SK-N-SH (cell line): ENCODE data around the gene UCN2. TPM values are rescaled to one million over a fixed set of nuclear protein-coding genes. Genes with fewer than 3 reads are reported as not detected.

Source experiments
- CTCF ChIA-PET: fragments of 300-600, 350-600 bp; formaldehyde crosslinking; extraction: SDS; loops from one replicate; lab custom pipeline; 2021; lab: Yijun Ruan, JAX
- POLR2A ChIA-PET: fragments of 350-600 bp; sonication (Branson Sonifier 250); formaldehyde crosslinking; extraction: SDS; loops from one replicate; lab custom pipeline; 2020; ENCODE audit warnings: antibody characterized with exemption, inconsistent platforms; lab: Yijun Ruan, JAX
- DNase-seq: peaks from one replicate; pipeline ENCODE4 v3.0.0; 2012
- H2AFZ ChIP-seq: fragments of 200-600 bp; sonication (generic); 2 replicates; pipeline ENCODE4 v1.8.1; 2016; ENCODE audit warnings: antibody characterized with exemption, mild to moderate bottlenecking, low read depth
- H3F3A ChIP-seq: fragments of 200-600 bp; sonication (generic); replicated peaks from 2 replicates; pipeline ENCODE3; 2016; ENCODE audit warnings: antibody characterized with exemption, mild to moderate bottlenecking; ENCODE audit not compliant: insufficient read depth
- H3K27ac ChIP-seq, 2 experiments: fragments of 200-500 bp in 1 of 2; fragments of 200-600 bp in 1 of 2; sonication (Bioruptor generic) in 1 of 2; sonication (generic), shearing (Covaris generic) in 1 of 2; 2 replicates each; pipeline versions ENCODE4 v1.5.1 to v1.6.1; 2014 to 2016; ENCODE audit warnings: low read depth in 2 of 2, inconsistent platforms in 1 of 2, low read length in 1 of 2, mild to moderate bottlenecking in 1 of 2, mixed read lengths in 1 of 2
- H3K27me3 ChIP-seq: fragments of 200-600 bp; sonication (generic), shearing (Covaris generic); 2 replicates; pipeline ENCODE4 v1.6.1; 2016; ENCODE audit warnings: mixed run types; ENCODE audit not compliant: insufficient read depth
- H3K36me3 ChIP-seq, 2 experiments: fragments of 200-500 bp in 1 of 2; fragments of 200-600 bp in 1 of 2; sonication (Bioruptor generic) in 1 of 2; sonication (generic) in 1 of 2; replicated peaks in 1 of 2; 2 replicates each; pipeline versions ENCODE3 to v1.5.1; 2014 to 2016; ENCODE audit warnings: low read length in 1 of 2, mild to moderate bottlenecking in 1 of 2; ENCODE audit not compliant: insufficient read depth in 2 of 2, control insufficient read depth in 1 of 2
- H3K4me1 ChIP-seq, 2 experiments: fragments of 200-500 bp in 1 of 2; fragments of 200-600 bp in 1 of 2; sonication (Bioruptor generic) in 1 of 2; sonication (generic), shearing (Covaris generic) in 1 of 2; 2 replicates each; pipeline versions ENCODE4 v1.5.1 to v1.6.1; 2014 to 2016; ENCODE audit warnings: low read depth in 1 of 2, low read length in 1 of 2, mixed run types in 1 of 2; ENCODE audit not compliant: insufficient read depth in 2 of 2, control insufficient read depth in 1 of 2
- H3K4me2 ChIP-seq: fragments of 200-600 bp; sonication (generic), shearing (Covaris generic); 2 replicates; pipeline ENCODE4 v1.6.1; 2017; ENCODE audit warnings: mixed run types
- H3K4me3 ChIP-seq, 2 experiments: fragments of 200-500 bp in 1 of 2; fragments of 200-600 bp in 1 of 2; sonication (Bioruptor generic) in 1 of 2; sonication (generic), shearing (Covaris generic) in 1 of 2; 2 replicates each; pipeline versions ENCODE4 v1.5.1 to v1.8.1; 2014 to 2016; ENCODE audit warnings: low read depth in 2 of 2, inconsistent platforms in 1 of 2, low read length in 1 of 2, mild to moderate bottlenecking in 1 of 2, mixed read lengths in 1 of 2, moderate library complexity in 1 of 2
- H3K79me2 ChIP-seq: fragments of 200-600 bp; sonication (generic); 2 replicates; pipeline ENCODE4 v1.8.1; 2017; ENCODE audit warnings: mild to moderate bottlenecking; ENCODE audit not compliant: insufficient read depth
- H3K9ac ChIP-seq: fragments of 200-600 bp; sonication (generic); 2 replicates; pipeline ENCODE4 v1.6.1; 2017; ENCODE audit warnings: mixed run types
- H3K9me2 ChIP-seq: fragments of 200-600 bp; sonication (generic); 2 replicates; pipeline ENCODE4 v1.6.1; 2017; ENCODE audit warnings: mixed run types
- H3K9me3 ChIP-seq: fragments of 200-600 bp; sonication (generic); 2 replicates; pipeline ENCODE4 v1.6.1; 2017; ENCODE audit warnings: mixed run types, mild to moderate bottlenecking, moderate library complexity
- H4K20me1 ChIP-seq: fragments of 200-600 bp; sonication (generic); 2 replicates; pipeline ENCODE4 v1.6.1; 2017; ENCODE audit warnings: mild to moderate bottlenecking, mixed run types; ENCODE audit not compliant: insufficient read depth
- CHD2 ChIP-seq: fragments of 150-350 bp; IDR thresholded peaks from 2 replicates; pipeline ENCODE4 v1.6.1; 2018; ENCODE audit warnings: low read length; ENCODE audit not compliant: partially characterized antibody
- ELF1 ChIP-seq: IDR thresholded peaks from 2 replicates; pipeline ENCODE4 v1.4.0; 2012
- FOXJ3 ChIP-seq: sonication (generic); formaldehyde crosslinking; IDR thresholded peaks from 2 replicates; pipeline ENCODE4 v1.5.1; 2020; ENCODE audit warnings: mild to moderate bottlenecking, missing genetic modification reagents
- IRF3 ChIP-seq: fragments of 150-350 bp; IDR thresholded peaks from 2 replicates; pipeline ENCODE4 v1.6.1; 2016; ENCODE audit warnings: mild to moderate bottlenecking, low read depth, low read length
- MAX ChIP-seq: IDR thresholded peaks from 2 replicates; pipeline ENCODE4 v1.4.0; 2012; ENCODE audit warnings: low read depth
- MEF2A ChIP-seq: IDR thresholded peaks from 2 replicates; pipeline ENCODE4 v1.4.0; 2012; ENCODE audit warnings: low read depth, borderline replicate concordance
- NRF1 ChIP-seq: IDR thresholded peaks from 2 replicates; pipeline ENCODE4 v1.6.1; 2012; ENCODE audit warnings: low read depth, mild to moderate bottlenecking, low read length
- RAD21 ChIP-seq: IDR thresholded peaks from 2 replicates; pipeline ENCODE4 v1.6.1; 2012; ENCODE audit warnings: mild to moderate bottlenecking, low read length
- SIN3A ChIP-seq: IDR thresholded peaks from 2 replicates; pipeline ENCODE4 v1.6.1; 2012; ENCODE audit warnings: low read depth, mild to moderate bottlenecking, low read length, moderate library complexity, borderline replicate concordance
- TEAD4 ChIP-seq: IDR thresholded peaks from 2 replicates; pipeline ENCODE4 v1.4.0; 2012; ENCODE audit warnings: mild to moderate bottlenecking, borderline replicate concordance; ENCODE audit not compliant: insufficient read depth
- YY1 ChIP-seq: IDR thresholded peaks from 2 replicates; pipeline ENCODE4 v1.4.0; 2012; ENCODE audit warnings: low read depth, mild to moderate bottlenecking
- WGBS: methylation state at CpG from one replicate; pipeline ENCODE4 v1.1.6; 2017; ENCODE audit warnings: low lambda C conversion rate; 5-methylcytosine and 5-hydroxymethylcytosine counted together
- polyA plus RNA-seq, 3 experiments: library from polyadenylated mRNA; depleted of rRNA; stranded (reverse); fragments of >200 nt; gene quantifications; 2 replicates each; pipeline ENCODE4 v1.2.3, GENCODE V29; 2012
- TF ChIP-seq, protein P1 (sequence below): IDR thresholded peaks from 2 replicates; pipeline ENCODE4; 2012

The UCN2 gene
- polyA plus RNA-seq, 1 of the 3 experiments (the other 2 are of a cell fraction), result 0.69 TPM

GRCh38 chr3:48591886-48592518 is 28.4 kb upstream of the UCN2 start:
- no peak overlapping the region for H3K27ac ChIP-seq
- CTCF ChIA-PET, result no interaction called here

DNA sequence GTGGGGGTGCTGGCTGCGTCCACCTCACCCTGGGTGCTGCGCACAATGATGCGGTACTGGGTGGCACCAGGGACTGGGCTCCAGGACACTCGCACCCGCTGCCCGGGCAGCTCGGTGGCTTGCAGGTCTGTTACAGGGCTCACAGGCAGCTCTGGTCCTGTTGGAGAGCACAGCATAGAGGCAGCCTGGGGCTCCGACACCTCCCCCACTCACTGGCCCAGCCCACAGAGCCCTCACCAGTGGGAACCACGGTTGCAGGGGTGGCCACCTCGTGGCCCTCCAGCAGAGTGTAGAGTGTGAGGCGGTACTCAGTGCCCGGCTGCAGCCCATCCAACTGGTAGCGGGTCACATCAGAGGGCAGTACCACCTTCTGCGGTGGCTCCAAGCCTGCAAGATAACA is 27.9 kb upstream of the UCN2 start:
- Histone ChIP-seq H3F3A (peaks cover 9% of the 10 kb centered on the region), H3K4me1 (peaks cover 11 to 19% of the 10 kb centered on the region in 2 experiments; a peak in 3 of 4 replicates), H2AFZ (no peak overlapping the region), H4K20me1 (no peaks in the 10 kb centered on the region), H3K36me3 (no peaks in the 10 kb centered on the region), H3K9me2 (no peaks in the 10 kb centered on the region), H3K79me2 (peaks cover 5% of the 10 kb centered on the region; the same call in 1 of the 2 replicates), H3K9ac (no peak overlapping the region), H3K27me3 (no peaks in the 10 kb centered on the region), H3K4me2 (no peak overlapping the region), H3K4me3 (no peak overlapping the region), H3K27ac (no peak overlapping the region), H3K9me3 (no peaks in the 10 kb centered on the region)
- POLR2A ChIA-PET, result no interaction called here
- WGBS, result 96% methylated on average over 4 of the region's 14 CpGs
- DNase-seq, result no peak
- TF ChIP-seq CHD2 (no peak), SIN3A (no peak), FOXJ3 (CRISPR knock-in tag) (no peak), IRF3 (no peak), MEF2A (no peak), MAX (no peak), TEAD4 (no peak), ELF1 (no peak), YY1 (no peak), RAD21 (no peak)
- TF ChIP-seq, protein P1, sequence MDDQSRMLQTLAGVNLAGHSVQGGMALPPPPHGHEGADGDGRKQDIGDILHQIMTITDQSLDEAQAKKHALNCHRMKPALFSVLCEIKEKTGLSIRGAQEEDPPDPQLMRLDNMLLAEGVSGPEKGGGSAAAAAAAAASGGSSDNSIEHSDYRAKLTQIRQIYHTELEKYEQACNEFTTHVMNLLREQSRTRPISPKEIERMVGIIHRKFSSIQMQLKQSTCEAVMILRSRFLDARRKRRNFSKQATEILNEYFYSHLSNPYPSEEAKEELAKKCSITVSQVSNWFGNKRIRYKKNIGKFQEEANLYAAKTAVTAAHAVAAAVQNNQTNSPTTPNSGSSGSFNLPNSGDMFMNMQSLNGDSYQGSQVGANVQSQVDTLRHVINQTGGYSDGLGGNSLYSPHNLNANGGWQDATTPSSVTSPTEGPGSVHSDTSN, result no peak
- CTCF ChIA-PET, result no interaction called here

More at GRCh38 chr3:48591886-48592518, 28.4 kb upstream of the UCN2 start:
- Histone ChIP-seq H3K4me2 (no peak overlapping the region), H3K27me3 (no peaks in the 10 kb centered on the region), H3F3A (peaks cover 15% of the 10 kb centered on the region), H3K9ac (no peak overlapping the region), H3K9me3 (no peaks in the 10 kb centered on the region), H3K9me2 (no peaks in the 10 kb centered on the region), H3K4me1 (peaks cover 12 to 19% of the 10 kb centered on the region in 2 experiments; a peak in 3 of 4 replicates), H3K4me3 (no peak overlapping the region)
- TF ChIP-seq NRF1, result no peak
- TF ChIP-seq, all 33 proteins: peak for 0
- H3K36me3 ChIP-seq, result no peaks in the 10 kb centered on the region
- POLR2A ChIA-PET, result no interaction called here
- no peak for DNase-seq
- 94% methylated on average over 10 of the region's 22 CpGs for WGBS
- H2AFZ ChIP-seq, result no peak overlapping the region
- no peaks in the 10 kb centered on the region for H4K20me1 ChIP-seq
- H3K79me2 ChIP-seq, result peaks cover 5% of the 10 kb centered on the region; the same call in 1 of the 2 replicates
